Suppressor macrophage treated with lipopolysaccharide for 4 hours (primary cell): ENCODE measurements around the gene MAT1A.
"Not testable (repeated sequence)": the region's sequence is repeated elsewhere in the genome, so short reads cannot be mapped to it uniquely, and the experiment has no call there.

ENCODE experiments used
- DNase-seq: peaks from one replicate; pipeline ENCODE4 v3.0.0-alpha.2; 2020

Gene MAT1A

GRCh38 chr10:80289451-80290287 is at the start of gene MAT1A:
Gene MAT1A, minus strand, starts transcription at chr10:80289658. Its CDS starts 235 bp downstream, at chr10:80289423.
- peak; percentile 13 for DNase-seq

DNA sequence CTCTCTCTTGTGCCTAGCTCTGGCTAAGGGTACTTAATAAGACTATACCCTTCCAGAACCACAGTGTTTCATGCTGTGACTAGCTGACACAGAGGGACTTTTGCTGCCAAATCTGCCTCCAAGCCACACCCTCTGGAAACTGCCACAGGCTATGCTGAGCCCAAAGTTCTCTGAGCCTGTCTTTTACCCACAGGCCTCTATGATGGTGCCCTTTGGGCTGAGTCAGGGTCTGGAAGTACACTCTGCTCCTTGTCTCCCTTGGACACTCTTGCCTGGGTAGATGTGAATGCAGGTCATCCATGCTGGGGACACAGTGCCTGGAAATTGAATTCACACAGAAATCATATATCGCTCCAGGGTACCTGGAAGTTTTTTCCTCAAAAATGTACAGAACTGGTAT is 44.5 kb upstream of the MAT1A start:
- DNase-seq, result no peak

DNA sequence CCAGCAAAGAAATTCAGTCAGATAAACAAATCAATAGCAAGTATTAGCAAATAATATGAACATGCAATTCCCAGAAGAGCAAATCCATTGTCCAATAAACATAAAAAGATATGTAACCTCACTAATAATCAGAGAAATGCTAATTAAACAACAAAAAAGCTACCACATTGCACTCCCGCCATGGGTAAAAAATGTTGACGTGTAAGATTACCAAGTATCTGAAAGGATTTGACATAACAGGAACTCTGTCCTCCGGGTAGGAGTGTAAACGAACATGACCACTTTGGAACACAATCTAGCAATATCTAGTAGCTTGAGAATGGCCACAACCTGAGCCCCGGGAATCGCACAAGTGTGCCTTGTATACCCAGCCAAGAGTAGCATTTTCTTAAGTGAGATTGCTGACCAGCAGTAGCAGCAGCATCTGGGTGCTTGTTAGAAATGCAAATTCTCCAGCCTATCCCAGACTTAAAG is 35.5 kb upstream of the MAT1A start:
- DNase-seq, result no peak

DNA sequence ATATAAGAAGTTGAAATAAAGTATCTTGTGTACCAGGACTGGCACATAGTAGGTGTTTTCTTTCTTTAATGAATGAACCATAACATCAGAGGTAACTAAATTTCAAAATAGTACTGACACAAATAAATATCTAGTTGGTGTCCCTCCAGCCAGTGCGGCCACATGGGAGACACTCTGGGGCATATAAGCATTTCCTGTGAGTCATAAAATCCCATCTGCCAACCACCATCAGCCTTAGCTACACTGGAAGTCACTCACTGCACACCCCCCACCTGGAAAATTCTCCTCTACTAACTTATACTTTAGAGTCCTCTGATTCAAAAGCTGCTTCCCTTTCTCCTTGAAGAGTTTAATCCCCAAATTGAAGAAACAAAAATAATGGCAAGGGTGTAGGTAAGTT is 34.6 kb upstream of the MAT1A start:
- DNase-seq, result no peak

- DNase-seq, result no peak
Observed at GRCh38 chr10:80323311-80323710, 33.9 kb upstream of the MAT1A start.

DNA sequence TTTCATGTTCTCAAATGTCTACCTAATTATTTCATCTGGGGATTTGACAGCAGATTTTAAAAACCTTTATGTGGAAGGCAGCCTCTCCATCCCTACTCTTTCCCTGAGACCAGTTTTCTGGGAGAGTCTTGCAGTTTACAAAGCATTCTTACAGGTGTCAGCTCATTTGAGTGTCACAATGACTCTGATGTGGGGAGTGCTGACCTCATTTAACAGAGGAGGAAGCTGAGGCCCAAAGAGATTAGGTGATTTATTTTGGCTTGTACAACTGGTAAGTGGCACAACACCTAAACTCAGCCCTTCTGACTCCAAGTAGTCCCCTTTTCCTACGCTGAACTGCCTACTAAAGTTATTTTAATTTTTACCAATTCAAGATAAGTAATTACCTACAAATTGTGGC is 33.3 kb upstream of the MAT1A start:
- no peak for DNase-seq

DNA sequence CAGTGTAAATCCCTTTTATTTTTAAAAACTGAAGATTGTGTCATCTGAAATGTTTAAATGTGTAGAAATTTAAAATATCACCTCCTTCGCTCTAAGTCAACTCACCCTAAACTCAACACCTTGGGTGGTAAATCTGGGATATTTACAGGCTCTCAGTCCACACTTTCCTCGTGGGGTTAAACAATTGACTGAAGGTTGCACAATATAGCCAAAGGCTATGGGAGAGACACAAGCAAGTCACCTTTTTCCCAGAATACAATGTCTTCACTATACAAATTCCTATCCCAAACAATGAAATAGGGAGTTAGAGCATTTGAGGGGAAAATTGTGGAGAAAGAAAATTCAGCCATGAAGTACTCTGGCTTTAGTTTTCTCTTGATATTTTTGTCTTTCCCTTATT is 32.7 kb upstream of the MAT1A start:
- DNase-seq, result no peak

GRCh38 chr10:80321183-80321582 is 31.7 kb upstream of the MAT1A start:
- DNase-seq, result no peak

GRCh38 chr10:80320377-80320776 is 30.9 kb upstream of the MAT1A start:
- DNase-seq, result no peak

- no peak for DNase-seq
Observed at GRCh38 chr10:80319725-80320290, 30.4 kb upstream of the MAT1A start.

- no peak for DNase-seq
Observed at GRCh38 chr10:80319318-80319717, 29.9 kb upstream of the MAT1A start.

DNA sequence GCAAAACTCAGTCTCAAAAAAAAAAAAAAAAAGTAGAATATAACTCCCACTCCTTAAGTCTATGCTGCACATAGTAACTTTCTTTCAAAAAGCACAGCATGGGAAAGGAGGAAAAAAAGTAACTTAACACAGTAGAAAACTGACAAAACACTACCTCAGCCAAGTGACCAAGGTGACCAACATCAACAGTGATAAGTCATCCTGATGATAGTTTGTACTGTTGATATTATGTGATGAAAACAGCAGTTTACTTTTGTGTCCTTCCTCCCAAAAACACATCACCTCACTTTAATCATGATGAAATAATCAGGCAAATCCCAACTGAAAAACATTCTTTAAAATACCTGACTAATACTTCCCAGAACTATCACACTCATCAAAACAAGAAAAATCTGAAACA is 29.3 kb upstream of the MAT1A start:
- DNase-seq, result no peak

DNA sequence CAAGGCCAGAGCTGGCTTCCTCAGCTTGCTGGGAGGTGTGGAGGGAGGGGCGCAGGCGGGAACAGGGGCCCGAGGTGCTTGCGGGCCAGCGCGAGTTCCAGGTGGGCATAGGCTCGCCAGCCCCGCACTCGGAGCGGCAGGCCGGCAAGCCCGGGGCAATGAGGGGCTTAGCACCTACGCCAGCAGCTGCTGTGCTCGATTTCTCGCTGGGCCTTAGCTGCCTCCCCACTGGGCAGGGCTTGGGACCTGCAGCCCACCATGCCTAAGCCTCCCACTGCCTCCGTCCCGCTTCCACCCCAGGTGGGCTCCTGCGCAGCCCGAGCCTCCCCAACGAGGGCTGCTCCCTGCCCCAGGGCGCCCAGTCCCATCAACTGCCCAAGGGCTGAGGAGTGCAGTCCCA is 25.9 kb upstream of the MAT1A start:
- no peak for DNase-seq

GRCh38 chr10:80313523-80313922 is 24.1 kb upstream of the MAT1A start:
- no peak for DNase-seq

- DNase-seq, result not testable (repeated sequence)
Observed at GRCh38 chr10:80305989-80306388, 16.5 kb upstream of the MAT1A start.

GRCh38 chr10:80296942-80297341 is 7.5 kb upstream of the MAT1A start:
- no peak for DNase-seq

DNA sequence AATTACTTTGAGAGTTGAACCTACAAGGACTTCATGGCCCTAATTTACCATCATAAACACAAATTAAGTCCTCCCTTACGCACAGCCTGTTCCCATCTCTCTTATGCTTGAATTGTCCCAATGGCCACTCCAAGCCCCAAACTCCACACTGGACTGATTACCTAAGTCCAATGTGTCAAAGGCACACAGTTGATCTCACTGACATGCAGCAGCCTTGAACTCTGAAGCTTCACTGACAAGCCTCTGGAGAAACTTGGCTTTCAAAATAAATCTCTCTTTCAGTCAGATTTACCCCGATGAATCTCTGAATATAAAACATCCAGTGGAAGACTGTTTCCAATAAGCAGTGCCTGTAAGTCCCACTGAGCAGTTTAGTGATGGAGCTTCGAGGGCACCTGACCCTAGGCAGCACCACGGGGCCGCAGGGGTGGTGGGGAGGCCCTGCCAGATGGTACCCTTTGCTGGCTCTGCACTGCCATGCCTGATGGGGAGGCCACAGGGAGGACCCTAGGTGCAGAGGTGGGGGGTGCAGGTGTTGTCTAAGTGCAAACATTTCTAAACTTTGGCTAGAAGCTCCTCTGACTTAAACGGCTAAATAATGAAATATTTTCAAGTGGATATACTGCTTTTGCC is 3.3 kb upstream of the MAT1A start:
- DNase-seq, result no peak

GRCh38 chr10:80290474-80291220 is 1.2 kb upstream of the MAT1A start:
- DNase-seq, result no peak

- no peak for DNase-seq
Observed at GRCh38 chr10:80288849-80289248, 609 bp downstream of the MAT1A start.

GRCh38 chr10:80284522-80284921 is 4.9 kb downstream of the MAT1A start:
- DNase-seq, result no peak

DNA sequence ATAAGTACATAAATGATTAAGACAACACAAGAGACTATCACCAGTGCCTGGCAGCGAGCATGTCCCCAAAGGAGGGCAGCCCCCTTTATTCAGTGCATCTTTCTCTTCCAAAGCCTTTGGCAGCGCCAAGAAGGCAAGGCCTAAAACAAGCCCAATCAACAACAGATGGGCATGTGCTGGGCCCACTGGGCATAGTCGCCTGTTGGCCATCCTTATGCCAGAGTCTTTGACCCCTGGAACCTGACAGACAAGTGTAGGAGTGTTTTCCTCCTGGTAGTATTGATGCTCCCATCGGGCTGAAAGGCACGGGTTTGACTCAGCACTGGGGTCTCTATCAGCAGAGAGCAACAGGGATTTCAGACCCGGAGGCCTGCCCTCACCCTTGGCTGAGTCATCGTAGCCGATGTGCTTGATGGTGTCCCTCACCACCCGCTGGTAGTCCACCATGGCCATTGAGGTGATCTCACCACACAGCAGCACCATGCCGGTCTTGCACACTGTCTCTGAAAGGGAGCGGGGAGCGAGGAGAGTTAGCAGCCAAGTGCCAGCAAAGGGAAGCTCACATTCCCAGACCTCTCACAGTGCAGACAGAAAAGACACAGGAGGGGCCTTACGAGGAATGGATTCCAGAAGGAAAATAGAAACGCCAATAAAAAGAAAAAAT is 5.8 kb downstream of the MAT1A start:
- DNase-seq, result no peak

GRCh38 chr10:80283119-80283518 is 6.3 kb downstream of the MAT1A start:
- no peak for DNase-seq
